Inflammatory macrophage treated with lipopolysaccharide for 4 hours (primary cell): ENCODE measurements around the gene HSPG2.

Experiments
- DNase-seq: peaks from one replicate; pipeline ENCODE4 v3.0.0-alpha.2; 2020

The HSPG2 gene

GRCh38 chr1:21859669-21860179 lies 77.4 kb downstream of the HSPG2 start:
- DNase-seq: no peak

- peak; percentile 14 for DNase-seq
These were observed 79.1 kb downstream of the HSPG2 start for GRCh38 chr1:21857840-21858670.

- peak; percentile 5 for DNase-seq
These were observed 79.8 kb downstream of the HSPG2 start for GRCh38 chr1:21857142-21857839.

DNA sequence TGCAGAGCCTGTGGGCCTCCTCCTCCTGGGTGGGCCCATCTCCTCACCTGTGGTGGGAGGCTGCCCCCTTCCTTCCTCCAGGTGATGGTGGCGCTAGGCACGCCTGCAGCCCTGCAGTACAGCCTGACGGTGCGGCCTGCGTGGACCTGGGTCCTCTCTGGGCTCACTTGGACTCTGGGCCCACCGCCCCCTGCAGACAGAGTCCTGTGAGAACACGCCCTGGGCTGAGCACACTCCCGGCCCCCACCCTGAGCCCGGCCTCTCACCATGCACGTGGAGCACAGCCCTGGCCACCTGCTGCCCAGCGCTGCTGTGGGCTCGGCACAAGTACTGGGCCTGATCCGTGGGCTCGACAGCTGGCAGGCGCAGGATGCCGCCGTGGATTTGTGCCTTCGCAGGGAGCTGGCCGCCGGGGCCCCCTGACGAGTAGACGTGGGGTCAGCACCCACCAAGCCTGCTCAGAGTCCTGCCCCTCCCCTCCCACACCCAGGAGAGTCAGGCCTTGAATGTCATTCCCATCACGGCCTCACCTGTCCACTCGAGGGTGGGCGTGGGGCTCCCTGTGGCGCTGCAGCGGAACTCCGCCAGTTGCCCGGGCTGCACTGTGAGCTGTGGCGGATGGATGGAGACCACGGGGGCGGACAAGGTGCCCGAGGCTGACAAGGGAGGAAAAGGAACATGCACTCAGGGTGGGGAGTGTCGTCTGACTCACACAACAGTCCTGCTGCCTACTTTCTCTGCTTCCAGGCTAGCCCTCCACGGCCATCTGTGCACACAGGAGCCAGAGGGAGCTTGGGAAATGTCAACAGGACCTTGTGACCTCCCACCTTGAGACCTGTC lies 81.6 kb downstream of the HSPG2 start:
- no peak for DNase-seq

DNA sequence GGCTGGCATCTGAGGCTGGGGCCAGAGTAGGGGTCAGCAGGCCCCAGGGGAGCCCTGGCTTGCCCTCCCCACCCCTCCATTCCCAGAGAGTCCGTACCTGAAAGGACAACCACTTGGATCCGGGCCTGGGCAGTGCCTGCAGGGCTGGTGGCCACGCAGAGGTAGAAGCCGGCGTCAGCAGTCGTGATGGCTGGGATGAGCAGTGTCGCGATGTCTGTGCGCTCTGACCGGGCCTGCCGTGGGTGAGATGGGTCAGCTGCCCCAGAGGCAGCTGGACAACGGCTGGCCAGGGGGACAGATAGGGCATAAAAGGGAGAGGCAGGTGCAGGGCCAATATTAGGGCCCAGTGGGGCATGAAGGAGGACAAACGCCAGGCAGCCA lies 82.4 kb downstream of the HSPG2 start:
- no peak for DNase-seq

- DNase-seq: no peak
These were observed 82.9 kb downstream of the HSPG2 start for GRCh38 chr1:21854090-21854750.

- DNase-seq: no peak
These were observed 84.0 kb downstream of the HSPG2 start for GRCh38 chr1:21853131-21853427.

DNA sequence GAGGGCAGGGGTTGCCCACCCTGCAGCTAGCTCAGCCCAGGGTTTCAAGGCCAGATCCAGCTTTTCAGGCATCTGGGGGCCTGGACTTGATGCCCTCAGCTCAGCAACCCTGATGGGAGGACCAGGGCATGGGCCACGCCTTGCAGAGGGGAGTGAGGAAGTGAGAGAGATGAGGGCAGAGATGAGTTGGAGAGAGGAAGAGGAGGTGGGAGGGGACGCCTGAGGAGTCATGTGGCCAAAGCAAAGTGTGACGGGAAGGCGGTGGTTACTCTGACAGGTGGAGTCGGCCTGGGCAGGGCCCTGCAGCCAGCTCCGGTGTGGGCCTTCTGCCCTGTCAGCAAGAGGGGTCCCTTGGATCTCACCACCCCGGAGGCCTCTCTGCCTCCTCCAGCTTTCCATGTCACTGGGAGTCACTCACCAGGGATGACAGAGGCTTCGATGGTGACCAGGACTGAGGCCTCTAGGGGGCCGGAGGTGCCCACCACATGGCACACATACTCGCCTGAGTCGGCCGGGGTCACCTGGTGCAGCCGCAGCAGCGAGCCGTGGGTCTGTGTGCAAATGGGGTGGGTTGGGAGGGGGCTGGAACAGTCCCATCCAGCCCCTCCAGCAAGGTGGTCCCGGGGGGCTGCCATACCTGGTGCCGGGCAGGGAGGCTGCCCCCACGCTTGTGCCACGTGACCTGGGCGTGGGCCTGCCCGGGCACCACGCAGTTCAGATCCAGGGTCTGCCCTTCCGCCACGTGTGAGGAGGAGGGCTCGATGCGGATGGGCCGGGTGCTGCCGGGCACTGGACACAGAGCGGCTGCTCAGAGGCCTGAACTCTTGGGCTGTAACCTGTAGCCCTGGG lies 84.6 kb downstream of the HSPG2 start:
- DNase-seq: peak; percentile 44

DNA sequence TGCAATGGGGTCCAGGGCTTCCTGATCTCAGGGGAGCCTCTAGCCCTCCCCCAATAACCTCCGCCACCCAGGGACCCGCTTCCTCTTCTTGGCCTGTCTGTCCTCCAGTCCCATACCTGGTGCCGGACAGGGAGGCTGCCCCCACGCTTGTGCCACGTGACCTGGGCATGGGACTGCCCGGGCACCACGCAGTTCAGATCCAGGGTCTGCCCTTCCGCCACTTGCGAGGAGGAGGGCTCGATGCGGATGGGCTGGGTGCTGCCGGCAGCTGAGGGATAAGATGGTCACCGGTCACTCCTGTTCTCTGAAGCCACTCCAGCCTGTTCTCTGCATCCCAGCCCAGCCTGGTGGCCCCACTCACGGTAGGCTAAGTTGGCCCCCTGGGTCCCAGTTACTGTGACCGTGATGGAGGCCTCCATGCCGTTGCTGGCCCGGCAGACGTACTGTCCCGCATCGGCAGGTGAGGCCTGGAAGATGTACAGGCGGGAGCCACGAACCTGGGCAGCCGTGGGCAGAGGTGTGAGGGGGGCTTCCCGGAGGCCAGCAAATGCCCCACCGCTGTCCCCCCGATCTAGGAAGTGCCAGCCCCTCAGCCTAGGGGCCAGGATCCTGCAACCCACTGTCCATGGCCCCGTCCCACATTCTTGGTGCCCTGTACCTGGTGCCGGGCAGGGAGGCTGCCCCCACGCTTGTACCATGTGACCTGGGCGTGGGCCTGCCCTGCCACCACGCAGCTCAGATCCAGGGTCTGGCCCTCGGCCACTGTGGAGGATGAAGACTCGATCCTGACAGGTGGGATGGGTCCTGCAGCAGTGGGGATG lies 85.5 kb downstream of the HSPG2 start:
- no peak for DNase-seq

GRCh38 chr1:21849909-21850576 lies 87.1 kb downstream of the HSPG2 start:
- DNase-seq: no peak

DNA sequence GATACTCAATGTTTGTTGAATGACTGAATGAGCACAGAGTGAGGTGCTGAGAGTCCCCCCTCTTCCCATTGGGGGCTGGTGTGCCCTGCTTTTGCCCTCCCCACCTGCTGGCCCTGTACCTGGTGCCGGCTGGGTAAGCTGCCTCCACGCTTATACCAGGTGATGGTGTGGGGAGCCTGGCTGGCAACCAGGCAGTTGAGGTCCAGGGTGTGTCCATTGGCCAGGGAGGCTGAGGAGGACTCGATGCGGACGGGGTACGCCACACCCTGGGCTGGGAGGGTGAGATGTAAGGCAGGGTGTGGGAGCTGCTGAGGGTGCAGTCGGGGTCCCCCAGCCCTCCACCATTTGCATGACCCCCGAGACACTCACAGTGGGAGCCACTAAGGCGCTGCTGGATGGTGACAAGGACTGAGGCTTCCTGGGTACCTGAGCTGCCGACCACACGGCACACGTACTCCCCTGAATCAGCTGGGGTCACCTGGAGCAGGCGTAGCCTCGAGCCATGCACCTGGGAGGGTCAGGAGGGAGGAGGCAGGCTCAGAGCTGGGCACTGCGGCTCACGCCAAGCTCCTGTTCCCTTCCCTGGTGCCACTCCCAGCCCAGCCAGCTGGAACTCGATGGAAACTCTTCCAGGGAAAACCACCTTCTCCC lies 88.5 kb downstream of the HSPG2 start:
- no peak for DNase-seq

DNA sequence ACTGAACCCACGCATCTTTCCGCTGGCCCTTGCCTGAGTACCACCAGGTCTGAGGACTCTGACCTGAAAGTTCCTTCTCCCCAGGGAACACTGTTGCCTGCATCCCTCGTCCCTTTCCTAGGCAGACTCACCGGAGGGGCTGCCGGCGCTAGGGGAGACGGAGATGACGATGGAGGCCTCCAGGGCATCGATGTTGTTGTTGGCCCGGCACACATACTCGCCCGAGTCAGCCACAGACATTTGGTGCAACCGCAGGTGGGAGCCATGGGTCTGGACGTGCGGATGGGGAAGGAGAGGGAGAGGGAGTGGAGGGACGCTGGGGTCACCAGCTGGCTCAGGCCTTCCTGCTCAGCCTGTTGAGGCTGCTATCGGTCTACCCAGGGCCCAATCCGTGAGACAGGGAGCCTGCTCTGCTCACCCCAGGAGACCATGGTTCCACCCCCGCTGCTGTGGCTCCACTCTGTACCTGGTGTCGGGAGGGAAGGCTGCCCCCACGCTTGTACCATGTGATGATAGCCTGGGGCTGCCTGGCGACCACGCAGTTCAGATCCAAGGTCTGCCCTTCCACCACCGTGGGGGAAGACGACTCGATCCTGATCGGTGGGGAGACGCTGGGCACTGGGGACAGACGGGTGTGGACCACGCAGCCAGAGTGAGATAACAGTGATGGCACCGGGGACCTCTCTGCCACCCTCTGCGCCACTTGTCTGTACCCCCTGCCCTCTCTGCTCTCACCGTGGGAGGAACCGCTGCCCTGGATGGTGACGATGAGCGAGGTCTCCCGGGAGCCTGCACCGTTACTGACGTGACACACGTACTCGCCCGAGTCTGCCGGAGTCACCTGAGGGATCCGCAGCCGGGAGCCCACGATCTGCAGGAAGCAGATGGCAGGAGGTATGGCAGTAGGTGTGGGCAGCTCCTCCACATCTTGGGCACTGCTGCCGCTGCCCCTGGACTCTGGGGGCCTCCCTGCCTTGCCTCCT lies 89.6 kb downstream of the HSPG2 start:
- no peak for DNase-seq

- DNase-seq: no peak
These were observed 91.2 kb downstream of the HSPG2 start for GRCh38 chr1:21845646-21846641.

GRCh38 chr1:21843996-21844395 lies 93.1 kb downstream of the HSPG2 start:
- DNase-seq: no peak

GRCh38 chr1:21843208-21843607 lies 93.9 kb downstream of the HSPG2 start:
- no peak for DNase-seq

DNA sequence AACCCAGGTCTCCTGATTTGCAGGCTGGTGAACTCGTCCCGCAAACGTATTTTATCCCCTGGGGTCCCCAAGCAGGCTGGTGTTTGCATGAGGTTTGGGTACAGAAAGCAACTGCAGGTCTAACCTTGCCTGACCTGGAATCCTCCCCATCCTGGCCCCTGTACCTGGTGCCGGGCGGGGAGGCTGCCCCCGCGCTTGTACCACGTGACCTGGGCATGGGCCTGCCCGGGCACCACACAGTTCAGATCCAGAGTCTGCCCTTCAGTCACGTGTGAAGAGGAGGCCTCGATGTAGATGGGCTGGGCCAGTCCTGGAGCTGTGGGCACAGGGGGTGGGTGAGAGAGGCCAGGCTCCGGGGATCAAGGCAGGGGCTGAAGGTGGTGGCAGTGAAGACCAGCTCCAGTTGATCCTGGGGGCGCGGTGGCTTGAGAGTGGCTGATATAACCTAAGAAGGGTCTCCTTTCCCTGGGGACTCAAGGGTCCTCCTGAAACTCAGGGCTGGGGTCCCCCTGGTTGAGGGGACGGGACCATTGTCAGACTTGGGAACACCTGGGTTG lies 94.4 kb downstream of the HSPG2 start:
- DNase-seq: no peak
